ENCODE results near the gene CFAP52. TPM values are rescaled to one million over a fixed set of nuclear protein-coding genes. Genes with fewer than 3 reads are reported as not detected.

CFAP52 gene
- total and polyA plus RNA-seq, 2 experiments from 2014 or later = not detected

DNA sequence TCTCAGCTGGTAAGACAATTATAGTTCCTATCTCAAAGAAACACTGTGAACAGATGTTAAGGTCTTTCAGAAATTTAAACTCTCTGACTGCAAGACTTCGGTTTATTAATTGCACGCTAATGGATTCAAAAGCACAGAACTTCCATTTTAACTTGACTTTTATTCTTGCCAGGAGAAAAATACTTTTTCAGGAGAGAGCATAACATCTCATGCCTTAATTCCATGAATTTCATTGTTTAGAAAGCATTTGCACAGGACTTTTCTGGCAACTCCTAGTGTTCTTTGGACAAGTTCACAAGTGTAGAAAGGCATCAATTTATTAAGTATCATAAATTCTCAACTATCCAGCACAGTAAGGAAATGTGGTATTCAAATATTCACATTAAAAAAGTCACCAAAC is 23.3 kb upstream of the CFAP52 start (continued):
- TF ChIP-seq, protein P1, sequence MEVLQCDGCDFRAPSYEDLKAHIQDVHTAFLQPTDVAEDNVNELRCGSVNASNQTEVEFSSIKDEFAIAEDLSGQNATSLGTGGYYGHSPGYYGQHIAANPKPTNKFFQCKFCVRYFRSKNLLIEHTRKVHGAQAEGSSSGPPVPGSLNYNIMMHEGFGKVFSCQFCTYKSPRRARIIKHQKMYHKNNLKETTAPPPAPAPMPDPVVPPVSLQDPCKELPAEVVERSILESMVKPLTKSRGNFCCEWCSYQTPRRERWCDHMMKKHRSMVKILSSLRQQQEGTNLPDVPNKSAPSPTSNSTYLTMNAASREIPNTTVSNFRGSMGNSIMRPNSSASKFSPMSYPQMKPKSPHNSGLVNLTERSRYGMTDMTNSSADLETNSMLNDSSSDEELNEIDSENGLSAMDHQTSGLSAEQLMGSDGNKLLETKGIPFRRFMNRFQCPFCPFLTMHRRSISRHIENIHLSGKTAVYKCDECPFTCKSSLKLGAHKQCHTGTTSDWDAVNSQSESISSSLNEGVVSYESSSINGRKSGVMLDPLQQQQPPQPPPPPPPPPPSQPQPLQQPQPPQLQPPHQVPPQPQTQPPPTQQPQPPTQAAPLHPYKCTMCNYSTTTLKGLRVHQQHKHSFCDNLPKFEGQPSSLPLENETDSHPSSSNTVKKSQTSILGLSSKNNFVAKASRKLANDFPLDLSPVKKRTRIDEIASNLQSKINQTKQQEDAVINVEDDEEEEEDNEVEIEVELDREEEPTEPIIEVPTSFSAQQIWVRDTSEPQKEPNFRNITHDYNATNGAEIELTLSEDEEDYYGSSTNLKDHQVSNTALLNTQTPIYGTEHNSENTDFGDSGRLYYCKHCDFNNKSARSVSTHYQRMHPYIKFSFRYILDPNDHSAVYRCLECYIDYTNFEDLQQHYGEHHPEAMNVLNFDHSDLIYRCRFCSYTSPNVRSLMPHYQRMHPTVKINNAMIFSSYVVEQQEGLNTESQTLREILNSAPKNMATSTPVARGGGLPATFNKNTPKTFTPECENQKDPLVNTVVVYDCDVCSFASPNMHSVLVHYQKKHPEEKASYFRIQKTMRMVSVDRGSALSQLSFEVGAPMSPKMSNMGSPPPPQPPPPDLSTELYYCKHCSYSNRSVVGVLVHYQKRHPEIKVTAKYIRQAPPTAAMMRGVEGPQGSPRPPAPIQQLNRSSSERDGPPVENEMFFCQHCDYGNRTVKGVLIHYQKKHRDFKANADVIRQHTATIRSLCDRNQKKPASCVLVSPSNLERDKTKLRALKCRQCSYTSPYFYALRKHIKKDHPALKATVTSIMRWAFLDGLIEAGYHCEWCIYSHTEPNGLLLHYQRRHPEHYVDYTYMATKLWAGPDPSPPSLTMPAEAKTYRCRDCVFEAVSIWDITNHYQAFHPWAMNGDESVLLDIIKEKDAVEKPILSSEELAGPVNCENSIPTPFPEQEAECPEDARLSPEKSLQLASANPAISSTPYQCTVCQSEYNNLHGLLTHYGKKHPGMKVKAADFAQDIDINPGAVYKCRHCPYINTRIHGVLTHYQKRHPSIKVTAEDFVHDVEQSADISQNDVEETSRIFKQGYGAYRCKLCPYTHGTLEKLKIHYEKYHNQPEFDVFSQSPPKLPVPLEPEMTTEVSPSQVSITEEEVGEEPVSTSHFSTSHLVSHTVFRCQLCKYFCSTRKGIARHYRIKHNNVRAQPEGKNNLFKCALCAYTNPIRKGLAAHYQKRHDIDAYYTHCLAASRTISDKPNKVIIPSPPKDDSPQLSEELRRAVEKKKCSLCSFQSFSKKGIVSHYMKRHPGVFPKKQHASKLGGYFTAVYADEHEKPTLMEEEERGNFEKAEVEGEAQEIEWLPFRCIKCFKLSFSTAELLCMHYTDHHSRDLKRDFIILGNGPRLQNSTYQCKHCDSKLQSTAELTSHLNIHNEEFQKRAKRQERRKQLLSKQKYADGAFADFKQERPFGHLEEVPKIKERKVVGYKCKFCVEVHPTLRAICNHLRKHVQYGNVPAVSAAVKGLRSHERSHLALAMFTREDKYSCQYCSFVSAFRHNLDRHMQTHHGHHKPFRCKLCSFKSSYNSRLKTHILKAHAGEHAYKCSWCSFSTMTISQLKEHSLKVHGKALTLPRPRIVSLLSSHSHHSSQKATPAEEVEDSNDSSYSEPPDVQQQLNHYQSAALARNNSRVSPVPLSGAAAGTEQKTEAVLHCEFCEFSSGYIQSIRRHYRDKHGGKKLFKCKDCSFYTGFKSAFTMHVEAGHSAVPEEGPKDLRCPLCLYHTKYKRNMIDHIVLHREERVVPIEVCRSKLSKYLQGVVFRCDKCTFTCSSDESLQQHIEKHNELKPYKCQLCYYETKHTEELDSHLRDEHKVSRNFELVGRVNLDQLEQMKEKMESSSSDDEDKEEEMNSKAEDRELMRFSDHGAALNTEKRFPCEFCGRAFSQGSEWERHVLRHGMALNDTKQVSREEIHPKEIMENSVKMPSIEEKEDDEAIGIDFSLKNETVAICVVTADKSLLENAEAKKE (CRISPR knock-in tag; IDR thresholded peaks at IDR 0.05) = no peak
- TF ChIP-seq STAT1 (IDR thresholded peaks at IDR 0.05; ENCODE audit: unreplicated experiment) = no peak
- TF ChIP-seq ZNF331 (CRISPR knock-in tag; IDR thresholded peaks at IDR 0.05; ENCODE audit: low read depth) = no peak
- no peak for TF ChIP-seq POLR2AphosphoS5 (IDR thresholded peaks at IDR 0.05; ENCODE audit: low read depth)
- TF ChIP-seq NANOG (IDR thresholded peaks at IDR 0.05; ENCODE audit: borderline replicate concordance) = no peak
- TF ChIP-seq, protein P2, sequence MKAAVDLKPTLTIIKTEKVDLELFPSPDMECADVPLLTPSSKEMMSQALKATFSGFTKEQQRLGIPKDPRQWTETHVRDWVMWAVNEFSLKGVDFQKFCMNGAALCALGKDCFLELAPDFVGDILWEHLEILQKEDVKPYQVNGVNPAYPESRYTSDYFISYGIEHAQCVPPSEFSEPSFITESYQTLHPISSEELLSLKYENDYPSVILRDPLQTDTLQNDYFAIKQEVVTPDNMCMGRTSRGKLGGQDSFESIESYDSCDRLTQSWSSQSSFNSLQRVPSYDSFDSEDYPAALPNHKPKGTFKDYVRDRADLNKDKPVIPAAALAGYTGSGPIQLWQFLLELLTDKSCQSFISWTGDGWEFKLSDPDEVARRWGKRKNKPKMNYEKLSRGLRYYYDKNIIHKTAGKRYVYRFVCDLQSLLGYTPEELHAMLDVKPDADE (IDR thresholded peaks at IDR 0.05) = no peak
- TF ChIP-seq CREB1 (CRISPR knock-in tag; IDR thresholded peaks at IDR 0.05; ENCODE audit: low read depth) = no peak
- TF ChIP-seq EZH2 (IDR thresholded peaks at IDR 0.05; ENCODE audit: low read depth, unreplicated experiment) = no peak

DNA sequence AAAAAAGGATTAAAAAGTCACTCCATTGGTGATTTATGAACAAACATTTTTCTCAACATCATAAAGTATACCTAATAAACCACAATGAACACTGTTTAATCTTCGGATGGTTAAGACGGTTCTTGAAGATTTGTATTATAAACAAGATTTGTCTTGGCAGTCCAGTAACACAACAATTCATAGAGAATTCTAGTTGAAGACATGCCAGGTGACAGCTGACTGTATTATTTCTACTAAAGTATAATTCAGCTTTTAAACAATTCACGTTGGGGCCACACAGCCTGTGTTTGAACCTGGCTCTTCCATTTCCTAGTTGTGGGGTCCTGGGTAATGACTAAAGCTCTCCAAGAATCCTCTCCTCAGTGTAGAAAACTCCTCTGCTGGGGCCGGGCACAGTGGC is 22.8 kb upstream of the CFAP52 start:
- Histone ChIP-seq H3K27me3 (ENCODE audit: insufficient read depth) (no peaks in the 10 kb centered on the region), H2AFZ (no peak overlapping the region), H3K36me3 (ENCODE audit: insufficient read depth) (no peaks in the 10 kb centered on the region), H3K4me3 (no peak overlapping the region), H3K4me1 (ENCODE audit: insufficient read depth) (no peaks in the 10 kb centered on the region), H3K79me2 (replicated peaks; ENCODE audit: insufficient read depth) (no peaks in the 10 kb centered on the region), H3K9me2 (ENCODE audit: insufficient read depth) (no peaks in the 10 kb centered on the region), H3K27ac (ENCODE audit: low read depth) (no peak overlapping the region), H3K4me2 (no peak overlapping the region), H3F3A (replicated peaks; ENCODE audit: low read depth) (no peaks in the 10 kb centered on the region), H4K20me1 (replicated peaks; ENCODE audit: insufficient read depth) (no peaks in the 10 kb centered on the region)
- Mint-ChIP-seq H3K9me3 (no peaks in the 10 kb centered on the region), H3K27me3 (ENCODE audit: insufficient read depth, low read depth, poor library complexity) (peaks cover 2% of the 10 kb centered on the region), H3K4me1 (no peaks in the 10 kb centered on the region), H3K36me3 (ENCODE audit: low read depth) (no peaks in the 10 kb centered on the region), H3K27ac (no peak overlapping the region), H3K4me3 (no peak overlapping the region)
- no peak for ATAC-seq
- DNase-seq (ENCODE audit: low spot score) = no peak
- TF ChIP-seq, protein P3, sequence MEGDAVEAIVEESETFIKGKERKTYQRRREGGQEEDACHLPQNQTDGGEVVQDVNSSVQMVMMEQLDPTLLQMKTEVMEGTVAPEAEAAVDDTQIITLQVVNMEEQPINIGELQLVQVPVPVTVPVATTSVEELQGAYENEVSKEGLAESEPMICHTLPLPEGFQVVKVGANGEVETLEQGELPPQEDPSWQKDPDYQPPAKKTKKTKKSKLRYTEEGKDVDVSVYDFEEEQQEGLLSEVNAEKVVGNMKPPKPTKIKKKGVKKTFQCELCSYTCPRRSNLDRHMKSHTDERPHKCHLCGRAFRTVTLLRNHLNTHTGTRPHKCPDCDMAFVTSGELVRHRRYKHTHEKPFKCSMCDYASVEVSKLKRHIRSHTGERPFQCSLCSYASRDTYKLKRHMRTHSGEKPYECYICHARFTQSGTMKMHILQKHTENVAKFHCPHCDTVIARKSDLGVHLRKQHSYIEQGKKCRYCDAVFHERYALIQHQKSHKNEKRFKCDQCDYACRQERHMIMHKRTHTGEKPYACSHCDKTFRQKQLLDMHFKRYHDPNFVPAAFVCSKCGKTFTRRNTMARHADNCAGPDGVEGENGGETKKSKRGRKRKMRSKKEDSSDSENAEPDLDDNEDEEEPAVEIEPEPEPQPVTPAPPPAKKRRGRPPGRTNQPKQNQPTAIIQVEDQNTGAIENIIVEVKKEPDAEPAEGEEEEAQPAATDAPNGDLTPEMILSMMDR (conservative IDR thresholded peaks at IDR 0.05; ENCODE audit: low read depth in 2 of 2) = no peak
- no peak for TF ChIP-seq NANOG (IDR thresholded peaks at IDR 0.05; ENCODE audit: borderline replicate concordance)
- TF ChIP-seq EZH2phosphoT487 (IDR thresholded peaks at IDR 0.05; ENCODE audit: unreplicated experiment) = no peak
- TF ChIP-seq ZNF331 (CRISPR knock-in tag; IDR thresholded peaks at IDR 0.05; ENCODE audit: low read depth) = no peak
- TF ChIP-seq EZH2 (IDR thresholded peaks at IDR 0.05; ENCODE audit: low read depth, unreplicated experiment) = no peak
- no peak for TF ChIP-seq JUNB (IDR thresholded peaks at IDR 0.05; ENCODE audit: unreplicated experiment)
- no peak for TF ChIP-seq STAT1 (IDR thresholded peaks at IDR 0.05; ENCODE audit: unreplicated experiment)
- TF ChIP-seq ZNF114 (CRISPR knock-in tag; IDR thresholded peaks at IDR 0.05) = no peak
- TF ChIP-seq, protein P4, sequence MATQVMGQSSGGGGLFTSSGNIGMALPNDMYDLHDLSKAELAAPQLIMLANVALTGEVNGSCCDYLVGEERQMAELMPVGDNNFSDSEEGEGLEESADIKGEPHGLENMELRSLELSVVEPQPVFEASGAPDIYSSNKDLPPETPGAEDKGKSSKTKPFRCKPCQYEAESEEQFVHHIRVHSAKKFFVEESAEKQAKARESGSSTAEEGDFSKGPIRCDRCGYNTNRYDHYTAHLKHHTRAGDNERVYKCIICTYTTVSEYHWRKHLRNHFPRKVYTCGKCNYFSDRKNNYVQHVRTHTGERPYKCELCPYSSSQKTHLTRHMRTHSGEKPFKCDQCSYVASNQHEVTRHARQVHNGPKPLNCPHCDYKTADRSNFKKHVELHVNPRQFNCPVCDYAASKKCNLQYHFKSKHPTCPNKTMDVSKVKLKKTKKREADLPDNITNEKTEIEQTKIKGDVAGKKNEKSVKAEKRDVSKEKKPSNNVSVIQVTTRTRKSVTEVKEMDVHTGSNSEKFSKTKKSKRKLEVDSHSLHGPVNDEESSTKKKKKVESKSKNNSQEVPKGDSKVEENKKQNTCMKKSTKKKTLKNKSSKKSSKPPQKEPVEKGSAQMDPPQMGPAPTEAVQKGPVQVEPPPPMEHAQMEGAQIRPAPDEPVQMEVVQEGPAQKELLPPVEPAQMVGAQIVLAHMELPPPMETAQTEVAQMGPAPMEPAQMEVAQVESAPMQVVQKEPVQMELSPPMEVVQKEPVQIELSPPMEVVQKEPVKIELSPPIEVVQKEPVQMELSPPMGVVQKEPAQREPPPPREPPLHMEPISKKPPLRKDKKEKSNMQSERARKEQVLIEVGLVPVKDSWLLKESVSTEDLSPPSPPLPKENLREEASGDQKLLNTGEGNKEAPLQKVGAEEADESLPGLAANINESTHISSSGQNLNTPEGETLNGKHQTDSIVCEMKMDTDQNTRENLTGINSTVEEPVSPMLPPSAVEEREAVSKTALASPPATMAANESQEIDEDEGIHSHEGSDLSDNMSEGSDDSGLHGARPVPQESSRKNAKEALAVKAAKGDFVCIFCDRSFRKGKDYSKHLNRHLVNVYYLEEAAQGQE (IDR thresholded peaks at IDR 0.05; ENCODE audit: unreplicated experiment) = no peak
